NCI-H1105 (cell line): ENCODE measurements around the gene CREBBP.
A peak's percentile ranks its signal among the peaks of the same experiment; 100 is the strongest.

Experiments
- DNase-seq: peaks from one replicate; lab custom pipeline; 2025; lab: John Stamatoyannopoulos, UW

The CREBBP gene

DNA sequence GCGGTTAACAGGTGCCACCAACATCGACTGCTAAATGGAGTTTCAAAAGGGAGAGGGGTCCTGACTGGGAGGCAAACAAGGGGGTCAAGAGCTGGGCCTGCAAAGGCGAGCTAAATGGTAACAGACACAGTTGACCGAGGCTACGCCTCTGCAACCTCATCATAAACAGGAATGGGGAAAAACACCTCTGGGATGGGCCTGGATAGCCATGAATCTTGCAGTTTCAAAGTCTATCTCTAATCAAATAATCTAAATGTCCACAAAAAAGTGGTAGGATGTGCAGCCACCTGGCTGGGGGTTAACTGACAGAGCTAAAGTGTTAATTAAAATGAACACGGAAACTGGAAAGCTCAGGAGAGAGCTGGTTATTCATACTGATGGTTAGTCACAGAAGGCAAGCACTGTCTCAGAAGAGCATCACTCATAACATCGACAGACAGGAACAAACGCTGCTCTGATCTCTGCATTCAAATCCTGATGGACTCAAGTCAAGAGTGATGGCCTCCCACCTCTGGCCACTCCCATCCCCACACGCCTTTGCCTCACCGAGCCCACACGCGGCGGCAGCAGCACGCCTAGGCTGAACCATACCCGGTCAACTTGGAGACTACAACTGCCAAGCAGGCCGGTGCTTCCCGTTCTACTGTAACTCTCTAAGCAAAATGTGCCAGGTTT lies 56.3 kb downstream of the CREBBP start:
- DNase-seq: no peak

DNA sequence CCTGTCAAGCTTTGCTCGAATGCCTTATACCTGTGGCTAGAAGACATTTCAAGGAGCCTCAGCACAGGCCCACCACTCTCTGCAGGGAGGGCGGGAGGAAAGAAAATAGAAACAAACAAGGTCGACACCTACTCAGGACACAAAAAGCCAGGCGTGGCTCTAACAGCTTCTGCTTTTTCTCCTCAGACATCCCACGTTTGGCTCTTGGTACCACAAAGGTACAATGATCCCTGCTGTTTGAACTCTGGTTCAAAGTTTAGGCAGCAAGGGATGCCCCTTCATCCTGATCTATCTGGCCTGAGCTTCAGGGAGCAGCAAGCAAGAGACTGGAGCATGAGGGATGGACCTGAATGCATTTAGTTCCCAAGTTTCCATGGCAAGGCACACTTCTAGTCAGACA lies 57.1 kb downstream of the CREBBP start:
- DNase-seq: no peak

DNA sequence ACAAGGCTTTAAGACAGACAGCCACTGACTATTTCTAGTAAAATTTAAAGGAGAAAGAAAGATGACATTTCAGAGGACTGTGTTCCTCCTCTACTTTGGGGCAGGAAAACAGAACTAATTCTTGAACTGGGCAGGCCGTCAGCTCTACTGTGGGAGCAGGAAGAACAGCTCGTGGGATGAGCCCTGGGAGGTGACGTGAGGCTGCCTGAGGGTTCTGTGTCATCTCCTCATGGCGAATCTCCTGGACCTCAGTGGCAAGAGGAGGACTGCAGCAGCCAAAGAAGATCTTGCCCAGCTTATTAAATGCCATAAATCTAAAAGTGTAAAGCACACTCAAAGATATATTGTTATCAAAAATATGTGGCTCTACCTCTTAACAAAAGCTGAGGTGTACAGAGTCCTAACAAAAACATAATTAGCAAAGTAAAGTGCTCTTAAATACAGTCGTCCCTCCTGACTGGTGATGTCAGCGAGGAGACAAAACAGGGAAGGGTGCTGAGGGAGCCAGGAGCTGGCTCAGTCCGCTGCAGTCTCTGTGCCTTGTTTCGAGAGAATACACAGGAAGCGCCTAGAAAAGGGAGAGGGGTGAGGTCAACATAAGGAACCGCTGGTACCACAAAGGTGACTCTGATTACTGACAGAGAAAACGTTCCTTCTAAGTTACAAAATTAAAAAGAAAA lies 58.0 kb downstream of the CREBBP start:
- no peak for DNase-seq

DNA sequence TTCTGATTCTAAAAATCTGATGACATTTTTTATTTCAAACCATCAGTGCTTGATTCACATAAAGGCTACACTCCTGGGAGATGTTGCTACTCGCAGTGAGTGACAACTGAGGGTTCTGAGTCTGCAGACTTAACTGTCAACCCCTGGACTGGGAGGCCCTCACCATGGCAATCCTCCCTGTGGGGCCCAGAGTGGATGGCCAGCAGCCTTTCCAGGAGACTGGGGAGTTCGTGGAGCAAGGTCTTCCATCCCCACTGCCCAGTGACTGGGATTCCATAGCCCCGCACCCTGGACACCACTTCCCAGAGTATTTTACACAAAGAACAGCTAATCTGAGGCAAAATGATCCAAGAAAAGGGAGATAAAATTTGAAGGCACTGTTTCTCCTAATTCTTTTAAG lies 59.3 kb downstream of the CREBBP start:
- DNase-seq: no peak

DNA sequence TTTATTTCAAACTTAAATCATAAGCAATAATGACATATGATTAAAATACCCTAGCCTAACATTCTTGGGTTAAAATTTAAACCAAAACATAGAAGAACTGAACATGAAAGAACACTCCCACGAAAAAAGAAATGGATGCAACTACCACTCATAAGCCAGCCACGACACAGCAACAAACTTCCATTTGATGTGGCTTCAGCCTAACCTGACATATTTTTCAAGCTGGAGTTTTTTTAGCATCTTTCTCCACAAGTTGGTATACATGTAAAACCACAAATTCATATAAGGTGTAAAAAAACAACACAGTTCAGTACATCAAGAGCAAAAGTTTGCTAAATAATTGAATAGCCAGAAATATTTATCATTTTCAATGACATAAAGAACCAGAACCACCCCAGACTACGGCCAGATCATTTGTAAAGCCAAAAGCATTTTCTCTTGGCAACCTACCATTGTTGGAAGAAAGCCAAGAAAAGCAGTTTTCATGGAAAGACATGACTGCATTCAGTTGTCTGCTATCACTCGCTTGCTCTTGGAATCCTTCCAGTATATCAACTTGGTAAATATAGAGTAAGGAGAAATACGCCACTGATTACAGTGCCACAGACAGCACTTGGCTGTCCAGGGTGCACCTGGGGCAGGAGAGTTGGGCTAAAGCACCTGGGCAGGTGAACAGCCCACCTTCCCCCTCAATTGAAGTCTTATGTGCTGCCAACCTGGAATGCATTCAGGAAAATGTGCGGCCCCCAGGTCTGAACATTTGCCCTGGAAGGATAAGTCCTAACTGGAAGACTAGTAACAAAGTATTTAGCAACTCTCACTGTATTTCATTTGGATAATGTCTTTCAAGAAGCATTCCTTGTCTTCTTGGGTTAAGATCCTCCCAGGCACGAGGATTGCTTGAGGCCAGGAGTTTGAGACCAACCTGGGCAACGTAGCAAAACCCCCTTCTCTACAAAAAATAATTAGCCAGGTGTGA lies 60.5 kb downstream of the CREBBP start:
- DNase-seq: peak; percentile 92

DNA sequence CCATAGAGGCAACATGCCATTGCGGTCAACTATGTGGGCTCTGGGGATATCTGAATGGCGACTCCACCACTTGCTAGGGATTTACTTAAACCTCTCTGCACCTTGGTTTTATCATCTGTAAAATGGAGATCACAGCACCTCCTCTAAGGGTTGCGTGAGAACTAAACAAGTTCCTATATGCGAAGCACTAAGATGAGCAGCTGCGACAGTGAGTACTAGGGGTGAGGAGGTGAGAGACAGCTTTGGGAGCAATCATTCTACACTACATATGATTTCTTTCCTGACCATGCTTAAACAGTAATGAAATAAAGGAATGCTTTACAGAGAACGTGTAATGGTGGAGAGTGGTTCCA lies 61.4 kb downstream of the CREBBP start:
- no peak for DNase-seq

DNA sequence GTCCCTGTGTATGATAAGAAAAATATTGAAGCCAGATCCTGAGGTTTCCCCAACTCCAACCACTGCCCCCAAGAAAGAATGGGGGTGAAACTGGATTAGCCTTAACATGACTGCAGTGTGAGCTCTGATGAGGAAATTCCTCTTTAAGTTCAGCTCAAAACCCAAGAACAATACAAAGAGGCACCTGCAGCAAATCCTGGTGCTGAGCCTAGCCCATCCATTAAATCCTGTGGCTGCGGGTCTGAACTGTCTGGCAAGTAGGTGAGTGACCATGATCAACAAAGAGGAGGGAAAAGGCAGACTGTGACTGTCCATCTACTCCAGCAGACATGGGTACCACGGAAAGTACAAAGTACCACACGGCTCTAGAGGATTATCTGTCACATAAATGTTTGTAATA lies 64.2 kb downstream of the CREBBP start:
- DNase-seq: no peak

DNA sequence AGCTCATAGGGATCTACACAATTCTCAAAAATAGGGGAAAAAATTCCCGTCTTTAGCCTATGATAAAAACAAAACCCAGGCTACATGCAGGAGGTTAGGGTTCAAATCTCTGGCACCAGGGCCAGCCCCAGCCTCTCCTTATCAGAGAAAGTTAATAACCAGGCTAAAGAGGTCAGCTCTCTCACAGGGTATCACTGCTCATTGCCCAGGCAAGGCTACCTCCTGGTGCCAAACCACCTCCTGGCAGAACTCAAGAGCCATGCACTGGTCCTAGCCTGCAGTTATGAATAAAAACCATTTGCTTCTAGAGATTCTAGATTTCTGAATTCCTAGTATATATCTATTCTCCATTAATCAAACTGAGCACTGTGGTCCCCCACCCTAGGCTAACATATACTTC lies 65.8 kb downstream of the CREBBP start:
- DNase-seq: no peak

DNA sequence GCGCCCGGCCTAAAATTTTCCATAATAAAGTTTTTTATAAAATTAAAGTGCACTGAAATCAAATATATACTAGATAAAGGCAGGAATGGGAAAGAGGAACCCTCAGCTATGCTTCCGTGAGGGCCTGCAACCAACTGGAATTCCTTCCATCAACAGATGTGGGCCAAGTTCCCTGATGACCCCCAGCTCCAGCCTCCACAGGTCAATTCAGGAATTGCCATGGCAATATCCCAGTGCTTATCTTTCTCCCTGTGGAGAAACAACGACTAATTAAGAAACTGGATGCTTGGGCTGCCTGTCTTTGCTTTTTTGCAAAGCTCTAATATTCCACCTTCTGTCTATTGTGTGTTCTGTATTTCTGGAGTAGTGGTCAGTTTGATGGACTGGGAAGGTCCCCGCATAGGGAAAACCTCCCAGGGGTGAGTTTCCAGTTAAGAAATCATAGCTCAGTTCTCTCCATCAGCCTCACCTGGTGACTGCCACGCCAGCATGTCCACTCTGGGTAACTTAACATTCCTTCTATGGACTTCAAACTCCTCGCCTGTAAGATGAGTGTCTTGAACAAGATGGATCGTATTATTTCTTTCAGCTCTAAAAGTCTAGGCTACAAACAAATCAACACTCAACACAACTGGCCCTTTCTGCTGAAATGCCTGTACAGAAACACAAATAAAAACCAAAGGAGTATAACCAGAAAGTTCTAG lies 67.9 kb downstream of the CREBBP start:
- DNase-seq: no peak

DNA sequence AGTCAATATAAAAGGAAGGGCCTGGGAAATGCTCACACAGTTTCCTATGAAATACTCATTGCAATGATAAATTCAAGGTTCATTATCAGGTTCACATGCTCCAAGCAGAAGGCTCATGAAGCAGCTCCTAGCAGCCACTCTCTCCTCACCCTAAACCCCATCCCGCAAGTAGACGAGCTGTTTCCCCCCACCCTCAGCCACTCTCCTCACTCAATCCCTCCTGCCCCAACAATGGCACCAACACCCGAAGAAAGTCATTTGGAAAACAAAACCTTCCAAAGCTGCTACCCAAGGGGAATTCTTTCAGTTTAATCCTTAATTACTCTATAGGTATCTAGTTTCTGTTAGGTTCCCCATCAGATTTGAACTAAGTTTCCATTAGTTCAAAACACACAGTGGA lies 69.7 kb downstream of the CREBBP start:
- DNase-seq: no peak

DNA sequence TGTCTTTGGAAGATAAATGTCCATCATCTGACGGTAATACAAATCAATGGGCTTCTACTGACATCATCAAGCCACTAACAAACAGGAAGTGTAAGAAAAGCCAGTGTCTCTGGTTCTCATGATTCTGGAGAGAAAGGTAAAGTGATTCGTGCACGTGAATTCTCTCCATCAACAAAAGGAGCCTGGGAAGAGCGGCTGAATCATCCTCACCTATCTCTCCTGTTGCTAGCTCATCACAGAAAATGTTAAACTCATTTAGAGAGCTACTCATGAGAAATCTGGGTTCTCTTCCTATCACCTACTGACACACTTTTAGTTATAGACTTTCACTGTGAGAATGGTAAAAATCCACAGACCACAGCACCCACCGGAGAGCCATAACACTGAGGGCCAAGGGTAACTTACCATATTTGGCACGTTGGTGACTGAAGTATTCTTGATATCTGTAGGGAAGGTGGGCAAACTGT lies 70.3 kb downstream of the CREBBP start:
- DNase-seq: no peak

DNA sequence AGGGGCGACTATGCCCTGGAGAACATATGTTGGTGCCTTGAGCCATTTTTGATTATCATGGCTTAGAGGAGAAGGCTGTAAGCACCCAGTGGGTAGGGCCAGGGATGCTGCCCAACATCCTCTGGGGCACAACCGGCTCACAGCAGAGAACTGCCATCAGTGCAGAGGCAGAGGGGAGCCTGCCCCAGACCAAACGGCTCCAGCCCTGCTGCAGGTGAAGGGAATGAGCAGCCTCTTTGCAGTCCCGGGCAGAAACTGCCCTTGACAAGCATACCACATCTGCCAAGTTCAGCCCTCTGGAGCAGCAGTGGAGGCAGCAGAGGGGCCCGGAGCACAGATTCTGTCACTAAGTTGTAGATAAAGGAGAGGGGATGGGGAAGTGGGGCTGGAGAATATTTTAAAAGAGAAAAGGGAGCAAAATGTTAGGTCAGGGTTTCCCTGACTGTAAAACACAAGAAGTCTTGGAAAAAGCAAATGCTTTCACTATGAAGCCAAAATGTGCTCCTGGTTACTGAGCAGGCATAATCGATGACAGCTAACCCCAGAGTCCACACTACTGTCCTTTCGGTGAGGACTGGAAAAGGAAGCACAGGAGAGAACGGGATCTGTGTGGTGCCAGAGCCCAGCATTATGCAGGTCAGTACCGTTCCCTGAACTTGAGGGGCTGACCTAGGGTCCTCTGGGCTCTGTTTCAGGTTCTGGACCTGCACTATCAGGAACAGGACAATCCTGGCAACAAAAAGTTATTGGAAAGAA lies 72.0 kb downstream of the CREBBP start:
- DNase-seq: no peak

DNA sequence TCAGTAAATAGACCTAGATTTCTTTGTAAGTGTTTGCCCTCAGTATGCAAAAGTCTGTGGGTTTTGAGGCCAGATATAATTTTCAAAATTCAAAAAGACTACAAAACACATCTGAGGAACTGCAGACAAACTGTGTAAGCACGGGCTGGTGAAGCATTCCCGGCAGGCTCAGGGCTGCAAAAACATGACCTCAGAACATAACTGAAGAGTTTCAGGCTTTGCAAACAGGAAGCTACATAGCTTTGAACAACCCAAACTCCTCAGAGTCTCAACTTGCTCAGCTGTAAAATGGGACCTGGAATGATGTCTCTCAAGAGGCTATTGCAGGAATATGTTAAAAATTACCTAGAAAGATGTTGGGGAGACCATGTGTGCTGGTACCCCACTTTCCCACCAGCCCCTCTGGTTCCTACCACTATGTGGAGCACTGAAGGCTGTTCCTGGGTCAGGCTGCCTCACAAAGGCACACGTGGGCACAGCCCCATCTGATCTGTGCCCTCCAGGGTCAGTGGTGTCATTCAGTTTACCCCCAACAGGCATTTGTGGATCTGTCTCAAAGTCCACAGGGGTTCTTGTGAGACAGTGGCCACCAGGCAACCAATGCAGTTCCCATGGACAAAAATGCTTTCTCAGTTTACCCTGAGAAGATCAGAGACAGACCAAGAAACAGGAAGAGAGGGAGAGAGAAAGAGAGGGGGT lies 72.9 kb downstream of the CREBBP start:
- no peak for DNase-seq

DNA sequence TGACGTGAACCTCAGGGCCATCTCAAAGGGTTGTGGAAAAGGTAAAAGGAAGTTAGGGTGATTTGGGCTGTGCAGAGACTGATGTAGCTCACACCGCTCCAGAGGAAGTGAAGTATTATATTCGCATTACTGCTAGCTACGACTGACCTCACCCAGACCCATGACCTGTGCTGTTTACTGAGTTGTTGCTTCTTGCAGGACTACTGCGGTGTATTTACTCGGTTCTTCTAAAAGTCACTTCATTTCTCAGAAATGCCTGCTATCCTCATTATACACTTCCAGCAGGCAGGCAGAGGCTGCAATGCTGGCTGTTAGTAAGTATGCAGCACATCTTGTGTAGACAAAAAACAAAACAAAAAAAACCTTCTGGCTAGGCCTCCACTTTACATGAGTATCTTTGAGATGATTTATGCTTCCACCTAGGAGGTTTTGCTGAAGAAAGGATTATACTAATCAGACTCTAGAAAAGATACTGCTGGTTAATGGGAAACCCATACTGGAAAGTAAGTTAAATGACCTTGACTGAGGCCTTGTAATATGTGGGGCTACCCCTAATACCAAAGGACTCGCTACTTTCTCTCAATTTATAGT lies 76.0 kb downstream of the CREBBP start:
- DNase-seq: no peak

DNA sequence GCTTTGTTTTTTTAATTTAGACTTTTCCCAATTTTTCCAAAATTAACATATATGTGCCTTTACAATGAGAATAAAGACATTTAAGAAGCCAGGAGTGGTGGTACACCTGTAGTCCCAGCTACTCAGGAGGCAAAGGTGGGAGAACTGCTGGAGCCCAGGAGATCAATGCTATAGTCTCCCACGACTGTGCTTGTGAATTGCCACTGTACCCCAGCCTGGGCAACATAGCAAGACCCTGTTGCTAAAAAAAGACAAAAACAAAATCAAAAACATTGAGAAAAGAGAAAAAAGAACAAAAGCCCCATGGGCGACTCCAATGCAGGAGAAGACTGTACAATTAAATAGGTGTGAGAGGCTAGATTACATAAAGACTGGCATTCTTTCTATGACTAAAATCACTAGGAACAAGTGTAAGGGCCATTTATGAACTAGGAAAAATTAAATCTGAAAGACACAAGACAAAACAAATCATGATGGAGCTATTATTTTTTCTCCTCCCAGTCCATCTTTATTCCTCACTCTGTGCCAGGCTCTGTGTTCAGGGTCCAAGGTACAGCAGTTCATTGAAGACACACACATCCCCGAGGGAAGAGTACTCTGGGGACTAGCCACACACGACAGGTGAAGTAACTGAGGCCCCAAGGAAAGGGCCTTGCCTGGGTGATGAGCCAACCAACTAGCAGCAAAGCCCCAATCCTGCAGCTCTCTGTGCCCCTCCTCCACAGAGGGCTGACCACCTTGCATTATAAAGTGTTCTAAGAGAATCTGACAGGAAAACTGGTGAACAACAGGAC lies 79.8 kb downstream of the CREBBP start:
- DNase-seq: no peak

DNA sequence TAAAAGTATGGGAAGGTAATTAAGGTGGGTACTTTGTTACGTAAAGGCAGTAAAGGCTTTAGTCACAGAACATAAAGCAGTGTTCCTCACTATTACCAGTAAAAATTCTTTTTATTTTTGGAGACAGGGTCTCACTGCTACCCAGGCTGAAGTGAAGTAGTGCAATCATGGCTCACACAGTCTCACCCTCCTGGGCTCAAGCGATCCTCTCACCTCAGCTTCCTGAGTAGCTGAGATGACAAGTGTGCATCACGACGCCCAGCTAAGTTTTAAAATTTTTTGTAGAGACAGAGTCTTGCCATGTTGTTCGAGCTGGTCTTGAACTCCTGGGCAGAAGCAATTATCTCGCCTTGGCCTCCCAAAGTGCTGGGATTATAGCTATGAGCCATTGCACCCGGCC lies 80.5 kb downstream of the CREBBP start:
- DNase-seq: no peak

DNA sequence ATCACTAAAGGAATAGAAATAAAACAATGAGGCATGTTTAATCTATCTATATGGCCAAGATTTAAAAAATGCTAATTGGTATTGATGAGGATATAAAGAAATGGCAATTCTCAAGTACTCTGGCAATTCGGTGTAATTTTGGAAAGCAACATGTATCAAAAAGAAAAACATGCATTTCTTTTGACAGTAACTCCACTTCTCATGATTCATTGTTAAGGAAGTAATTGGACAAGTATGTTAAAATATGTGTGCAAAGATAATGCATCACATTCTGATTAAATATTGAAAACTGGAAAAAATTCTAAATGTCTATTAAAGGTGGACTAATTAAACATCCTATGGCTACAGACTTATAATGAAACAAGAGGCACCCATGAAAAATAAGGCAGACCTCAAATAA lies 81.2 kb downstream of the CREBBP start:
- DNase-seq: no peak

DNA sequence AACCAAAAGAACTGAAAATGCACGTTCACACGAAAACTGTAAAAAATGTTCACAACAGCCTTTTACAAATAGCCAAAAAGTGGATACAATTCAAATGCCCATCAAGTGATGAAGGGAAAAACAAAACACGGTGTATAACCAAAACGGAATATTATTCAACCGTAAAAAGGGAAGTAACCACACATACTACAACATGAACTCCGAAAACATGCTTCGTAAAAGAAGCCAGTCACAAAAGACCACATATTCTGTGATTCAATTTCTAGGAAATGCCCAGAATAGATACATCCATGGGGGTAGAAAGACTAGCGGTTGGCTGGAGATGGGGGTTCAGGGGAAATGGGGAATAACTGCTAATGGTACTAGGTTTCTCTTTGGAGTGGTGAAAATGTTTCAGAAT lies 81.7 kb downstream of the CREBBP start:
- DNase-seq: no peak
